Breast epithelium (tissue), 3 donors: ENCODE measurements around the gene CHDH.

Experiments used
- POLR2A ChIP-seq: fragments of 450-650 bp; IDR thresholded peaks from one replicate; pipeline ENCODE4 v1.6.1; 2016; ENCODE audit warnings: antibody characterized with exemption, mild to moderate bottlenecking, moderate library complexity
- POLR2AphosphoS5 ChIP-seq, 3 donors: sonication (generic); formaldehyde crosslinking; IDR thresholded peaks; one replicate each; pipeline ENCODE4 v1.6.1; 2017; ENCODE audit warnings: antibody characterized with exemption in 3 of 3
- TF ChIP-seq, protein P1 (sequence below), 3 donors: fragments of 450-650 bp; IDR thresholded peaks; one replicate each; pipeline ENCODE4 v1.5.1; 2016 to 2017; ENCODE audit warnings: antibody characterized with exemption in 3 of 3, mild to moderate bottlenecking in 3 of 3, moderate library complexity in 3 of 3

DNA sequence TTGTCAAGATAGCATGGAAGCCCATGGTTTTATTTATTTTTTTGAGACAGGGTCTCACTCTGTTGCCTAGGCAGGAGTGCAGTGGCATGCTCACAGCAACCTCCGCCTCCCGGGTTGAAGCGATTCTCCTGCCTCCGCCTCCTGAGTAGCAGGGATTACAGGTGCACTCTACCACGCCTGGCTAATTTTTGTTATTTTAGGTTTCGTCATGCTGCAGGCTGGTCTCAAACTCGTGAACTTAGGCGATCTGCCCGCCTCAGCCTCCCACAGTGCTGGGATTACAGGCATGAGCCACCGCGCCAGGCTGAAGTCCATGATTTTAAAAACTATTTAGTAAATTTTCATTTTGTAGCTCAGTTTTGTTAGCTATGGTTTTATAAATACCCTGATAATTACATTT, 38.4 kb upstream of the CHDH start:
- TF ChIP-seq, protein P1, sequence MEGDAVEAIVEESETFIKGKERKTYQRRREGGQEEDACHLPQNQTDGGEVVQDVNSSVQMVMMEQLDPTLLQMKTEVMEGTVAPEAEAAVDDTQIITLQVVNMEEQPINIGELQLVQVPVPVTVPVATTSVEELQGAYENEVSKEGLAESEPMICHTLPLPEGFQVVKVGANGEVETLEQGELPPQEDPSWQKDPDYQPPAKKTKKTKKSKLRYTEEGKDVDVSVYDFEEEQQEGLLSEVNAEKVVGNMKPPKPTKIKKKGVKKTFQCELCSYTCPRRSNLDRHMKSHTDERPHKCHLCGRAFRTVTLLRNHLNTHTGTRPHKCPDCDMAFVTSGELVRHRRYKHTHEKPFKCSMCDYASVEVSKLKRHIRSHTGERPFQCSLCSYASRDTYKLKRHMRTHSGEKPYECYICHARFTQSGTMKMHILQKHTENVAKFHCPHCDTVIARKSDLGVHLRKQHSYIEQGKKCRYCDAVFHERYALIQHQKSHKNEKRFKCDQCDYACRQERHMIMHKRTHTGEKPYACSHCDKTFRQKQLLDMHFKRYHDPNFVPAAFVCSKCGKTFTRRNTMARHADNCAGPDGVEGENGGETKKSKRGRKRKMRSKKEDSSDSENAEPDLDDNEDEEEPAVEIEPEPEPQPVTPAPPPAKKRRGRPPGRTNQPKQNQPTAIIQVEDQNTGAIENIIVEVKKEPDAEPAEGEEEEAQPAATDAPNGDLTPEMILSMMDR (IDR thresholded peaks at IDR 0.05): no peak
- TF ChIP-seq POLR2AphosphoS5 (IDR thresholded peaks at IDR 0.05) (no peak), POLR2A (no peak)
